ENCODE measurements around the gene FANCC. TPM values are rescaled to one million over a fixed set of nuclear protein-coding genes. Genes with fewer than 3 reads are reported as not detected.
"Not testable (repeated sequence)": the region's sequence is repeated elsewhere in the genome, so short reads cannot be mapped to it uniquely, and the experiment has no call there.

The FANCC gene
- total and polyA plus RNA-seq, 11 donors = 2.4 to 6.2 (median 4.2) TPM

- intact Hi-C loops (cut with DNase I) = no loop called here
- Histone ChIP-seq H3K4me3 (no peak overlapping the region), H3K27me3 (no peaks in the 10 kb centered on the region), H3K9me3 (no peaks in the 10 kb centered on the region), H3K4me1 (peaks cover 0 to 8% (median under 1%) of the 10 kb centered on the region in 12 donors), H3K27ac (no peak overlapping the region), H3K36me3 (no peaks in the 10 kb centered on the region)
- DNase-seq (no peak), ATAC-seq (no peak)
- TF ChIP-seq CTCF (IDR thresholded peaks at IDR 0.05) (no peak), POLR2A (IDR thresholded peaks at IDR 0.05) (no peak)
- 91 to 96% (median 93%) methylated on average over 8 of the region's 8 CpGs for WGBS, 4 donors
These were observed 111.4 kb downstream of the FANCC start for GRCh38 chr9:95206143-95206542.

DNA sequence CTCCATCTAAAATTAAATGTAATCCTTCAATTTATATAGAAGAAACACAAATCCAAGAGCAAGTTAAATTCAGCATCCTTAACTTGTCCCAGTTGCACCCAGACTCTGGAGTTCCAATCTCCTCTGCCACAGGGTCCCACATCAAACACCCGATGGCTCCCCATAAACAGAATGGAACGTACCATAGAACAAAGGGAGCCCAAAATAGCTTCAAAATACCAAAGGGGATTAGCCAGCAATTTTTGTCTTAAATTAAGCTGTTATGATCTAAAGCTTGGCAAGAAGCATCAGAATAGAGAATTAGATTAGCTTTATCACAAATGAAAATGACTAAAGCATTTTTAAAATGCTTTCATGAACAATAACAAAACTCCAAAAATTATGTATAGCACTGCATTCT, 112.8 kb downstream of the FANCC start:
- 68 to 85% (median 71%) methylated on average over 2 of the region's 2 CpGs for WGBS, 4 donors
- DNase-seq (no peak), ATAC-seq (no peak)
- no peaks in the 10 kb centered on the region for H3K4me1 ChIP-seq
- H3K27ac ChIP-seq = no peak overlapping the region
- H3K27me3 ChIP-seq = no peaks in the 10 kb centered on the region
- no peak overlapping the region for H3K4me3 ChIP-seq
- H3K9me3 ChIP-seq = no peaks in the 10 kb centered on the region
- TF ChIP-seq CTCF (IDR thresholded peaks at IDR 0.05) (no peak), POLR2A (IDR thresholded peaks at IDR 0.05) (no peak)
- intact Hi-C loops (cut with DNase I) = no loop called here
- no peaks in the 10 kb centered on the region for H3K36me3 ChIP-seq

- ATAC-seq (no peak), DNase-seq (no peak)
- TF ChIP-seq POLR2A (IDR thresholded peaks at IDR 0.05) (no peak), CTCF (IDR thresholded peaks at IDR 0.05) (no peak)
- no peaks in the 10 kb centered on the region for H3K9me3 ChIP-seq
- H3K4me1 ChIP-seq = no peaks in the 10 kb centered on the region
- intact Hi-C loops (cut with DNase I) = no loop called here
- H3K36me3 ChIP-seq = no peaks in the 10 kb centered on the region
- H3K27ac ChIP-seq = no peak overlapping the region
- H3K4me3 ChIP-seq = no peak overlapping the region
- 96 to 98% (median 98%) methylated on average over 3 of the region's 3 CpGs for whole genome bisulfite sequencing, 4 donors
- H3K27me3 ChIP-seq = no peaks in the 10 kb centered on the region
These were observed 113.2 kb downstream of the FANCC start for GRCh38 chr9:95204310-95204709.

GRCh38 chr9:95203019-95203418, 114.5 kb downstream of the FANCC start:
- DNase-seq; H3K4me3 ChIP-seq; H3K27ac ChIP-seq; H3K9me3 ChIP-seq; H3K36me3 ChIP-seq; ATAC-seq; H3K27me3 ChIP-seq; H3K4me1 ChIP-seq; intact Hi-C loops (cut with DNase I): not testable (repeated sequence)
- 94 to 100% (median 96%) methylated on average over 2 of the region's 2 CpGs for WGBS, 4 donors

GRCh38 chr9:95202076-95202681, 115.3 kb downstream of the FANCC start:
- Histone ChIP-seq H3K27me3 (no peaks in the 10 kb centered on the region), H3K36me3 (no peaks in the 10 kb centered on the region), H3K4me1 (peaks cover 0 to 12% (median 8%) of the 10 kb centered on the region in 12 donors), H3K4me3 (no peak overlapping the region), H3K27ac (no peak overlapping the region), H3K9me3 (no peaks in the 10 kb centered on the region)
- 93 to 99% (median 96%) methylated on average over 5 of the region's 5 CpGs for WGBS, 4 donors
- TF ChIP-seq POLR2A (IDR thresholded peaks at IDR 0.05) (no peak), CTCF (IDR thresholded peaks at IDR 0.05) (no peak)
- intact Hi-C loops (cut with DNase I) = no loop called here
- no peak for ATAC-seq
- no peak for DNase-seq
